Right renal cortex interstitium (tissue), 3 donors: Measurements from ENCODE around the gene ZNFX1. TPM values are rescaled to one million over a fixed set of nuclear protein-coding genes. Genes with fewer than 3 reads are reported as not detected.

Experiments
- DNase-seq, 3 donors: peaks; one replicate each; pipeline ENCODE4 v3.0.0-alpha.2; 2013; ENCODE audit warnings: low read depth in 3 of 3, low spot score in 2 of 3
- polyA plus RNA-seq, 3 donors: library from polyadenylated mRNA; unstranded; fragments of 120-200 nt; gene quantifications; one replicate each; pipeline ENCODE4 v1.2.1, GENCODE V29; 2013; ENCODE audit not compliant: insufficient read length in 3 of 3

Gene ZNFX1
- polyA plus RNA-seq, 3 donors, result 14.7 to 17.2 (median 17.1) TPM

GRCh38 chr20:49279677-49280462, 2.0 kb upstream of the ZNFX1 start:
- no peak for DNase-seq

GRCh38 chr20:49278818-49279676, 1.2 kb upstream of the ZNFX1 start:
- DNase-seq, result no peak

- DNase-seq, result no peak
These were observed 146 bp downstream of the ZNFX1 start for GRCh38 chr20:49277786-49278035.

GRCh38 chr20:49276961-49277785, 684 bp downstream of the ZNFX1 start:
- no peak for DNase-seq

- no peak for DNase-seq
These were observed 1.5 kb downstream of the ZNFX1 start for GRCh38 chr20:49276161-49276960.

- DNase-seq, result no peak
These were observed 2.2 kb downstream of the ZNFX1 start for GRCh38 chr20:49275636-49276035.

GRCh38 chr20:49275216-49275615, 2.6 kb downstream of the ZNFX1 start:
- no peak for DNase-seq

- no peak for DNase-seq
These were observed 4.1 kb downstream of the ZNFX1 start for GRCh38 chr20:49273696-49274277.

- no peak for DNase-seq
These were observed 5.2 kb downstream of the ZNFX1 start for GRCh38 chr20:49272654-49273053.

- DNase-seq, result no peak
These were observed 7.1 kb downstream of the ZNFX1 start for GRCh38 chr20:49270736-49271135.

GRCh38 chr20:49270177-49270576, 7.7 kb downstream of the ZNFX1 start:
- DNase-seq, result no peak

GRCh38 chr20:49268600-49269365, 9.1 kb downstream of the ZNFX1 start:
- no peak for DNase-seq

GRCh38 chr20:49267327-49267726, 10.5 kb downstream of the ZNFX1 start:
- DNase-seq, result no peak

GRCh38 chr20:49262444-49262843, 15.4 kb downstream of the ZNFX1 start:
- DNase-seq, result no peak

- DNase-seq, result no peak
These were observed 16.7 kb downstream of the ZNFX1 start for GRCh38 chr20:49261173-49261572.

- DNase-seq, result no peak
These were observed 17.6 kb downstream of the ZNFX1 start for GRCh38 chr20:49260218-49260617.

- no peak for DNase-seq
These were observed 18.1 kb downstream of the ZNFX1 start for GRCh38 chr20:49259799-49260198.

GRCh38 chr20:49259284-49259683, 18.6 kb downstream of the ZNFX1 start:
- DNase-seq, result no peak

GRCh38 chr20:49256261-49256660, 21.6 kb downstream of the ZNFX1 start:
- no peak for DNase-seq
